SU-DHL-6 (cell line): ENCODE data around the gene VDR.

Experiments
- H2AFZ ChIP-seq: fragments of 200-600 bp; sonication (generic); 2 replicates; pipeline ENCODE4 v1.6.1; 2014; ENCODE audit warnings: low read depth, mild to moderate bottlenecking, moderate library complexity, mixed read lengths, antibody characterized with exemption, low read length; ENCODE audit not compliant: severe bottlenecking
- H3F3A ChIP-seq: fragments of 200-600 bp; shearing (Covaris generic); 2 replicates; pipeline ENCODE4 v1.6.0; 2016; ENCODE audit warnings: antibody characterized with exemption, mild to moderate bottlenecking; ENCODE audit not compliant: insufficient read depth
- H3K27ac ChIP-seq: fragments of 200-600 bp; sonication (generic); 2 replicates; pipeline ENCODE4 v1.5.1; 2016; ENCODE audit warnings: low read depth, mild to moderate bottlenecking, low read length, moderate library complexity, mixed read lengths
- H3K27me3 ChIP-seq: fragments of 200-600 bp; sonication (generic), shearing (Covaris generic); 2 replicates; pipeline ENCODE4 v1.6.0; 2014; ENCODE audit warnings: mild to moderate bottlenecking, low read length
- H3K36me3 ChIP-seq: fragments of 200-600 bp; sonication (generic); 2 replicates; pipeline ENCODE4 v1.6.1; 2014; ENCODE audit warnings: mild to moderate bottlenecking, low read length, mixed read lengths
- H3K4me2 ChIP-seq: fragments of 300-600, 200-600 bp; shearing (Covaris generic), sonication (generic); 2 replicates; pipeline ENCODE4 v1.6.0; 2014; ENCODE audit warnings: low read length, low read depth, mild to moderate bottlenecking; ENCODE audit not compliant: poor library complexity, severe bottlenecking
- H3K4me3 ChIP-seq: fragments of 200-600 bp; sonication (generic); 2 replicates; pipeline ENCODE4 v1.5.1; 2014; ENCODE audit warnings: antibody characterized with exemption, low read length, mild to moderate bottlenecking, mixed read lengths; ENCODE audit not compliant: insufficient read depth, poor library complexity, severe bottlenecking
- H3K79me2 ChIP-seq: fragments of 200-600 bp; sonication (generic); 2 replicates; pipeline ENCODE4 v1.6.1; 2014; ENCODE audit warnings: mild to moderate bottlenecking, low read length, moderate library complexity; ENCODE audit not compliant: insufficient read depth
- H3K9ac ChIP-seq: fragments of 200-600 bp; sonication (generic); 2 replicates; pipeline ENCODE4 v1.7.0; 2014; ENCODE audit warnings: mild to moderate bottlenecking, low read length
- H3K9me2 ChIP-seq: fragments of 200-600 bp; sonication (generic); replicated peaks from 2 replicates; pipeline ENCODE4 v1.6.1; 2014; ENCODE audit warnings: low read length; ENCODE audit not compliant: insufficient read depth
- H3K9me3 ChIP-seq: fragments of 200-600 bp; sonication (generic); 2 replicates; pipeline ENCODE4 v1.6.1; 2014; ENCODE audit warnings: low read length, mixed read lengths; ENCODE audit not compliant: insufficient read depth
- H4K20me1 ChIP-seq: fragments of 200-600 bp; sonication (generic); 2 replicates; pipeline ENCODE4 v1.6.1; 2014; ENCODE audit warnings: low read depth, mild to moderate bottlenecking, antibody characterized with exemption, low read length, moderate library complexity, mixed read lengths
- EZH2phosphoT487 ChIP-seq: fragments of 200-600 bp; sonication (generic), shearing (Covaris generic); conservative IDR thresholded peaks from 2 replicates; pipeline ENCODE4 v1.6.1; 2018; ENCODE audit warnings: mild to moderate bottlenecking, antibody characterized with exemption, low read length, moderate library complexity, mixed read lengths
- TF ChIP-seq, protein P1 (sequence below): fragments of 200-600 bp; sonication (generic); IDR thresholded peaks from one replicate; pipeline ENCODE4 v1.5.1; 2017; ENCODE audit warnings: antibody characterized with exemption, mild to moderate bottlenecking, low read length, moderate library complexity; ENCODE audit not compliant: insufficient read depth, poor library complexity, severe bottlenecking

VDR gene

DNA sequence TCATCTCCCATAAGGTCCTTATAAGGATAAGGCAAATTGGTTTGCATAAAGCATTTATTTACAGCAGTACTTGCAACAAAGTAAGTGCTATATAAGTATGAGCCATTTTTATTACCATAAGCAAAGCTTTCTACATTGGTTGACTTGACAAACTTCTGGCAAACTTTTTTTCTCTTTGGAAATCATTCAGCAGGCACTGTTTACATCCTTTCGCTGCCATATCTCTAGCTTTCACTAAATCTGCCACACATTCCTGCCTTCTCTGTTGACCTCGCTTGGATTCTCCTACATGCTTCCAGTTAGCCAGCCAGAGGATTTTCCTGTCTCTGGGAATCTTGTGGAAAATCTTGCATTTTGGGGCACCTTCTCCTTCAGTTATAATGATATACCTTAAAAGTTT is 63.3 kb downstream of the VDR start:
- H3K27ac ChIP-seq = no peak overlapping the region
- H3K79me2 ChIP-seq = no peaks in the 10 kb centered on the region
- peaks cover 8% of the 10 kb centered on the region for H3F3A ChIP-seq
- no peak overlapping the region for H3K9ac ChIP-seq
- no peaks in the 10 kb centered on the region for H3K36me3 ChIP-seq
- H4K20me1 ChIP-seq = no peaks in the 10 kb centered on the region
- H2AFZ ChIP-seq = no peak overlapping the region
- no peaks in the 10 kb centered on the region for H3K9me2 ChIP-seq
- no peak overlapping the region for H3K4me3 ChIP-seq
- H3K27me3 ChIP-seq = no peaks in the 10 kb centered on the region
- H3K4me2 ChIP-seq = no peak overlapping the region
- no peaks in the 10 kb centered on the region for H3K9me3 ChIP-seq
- TF ChIP-seq, protein P1, sequence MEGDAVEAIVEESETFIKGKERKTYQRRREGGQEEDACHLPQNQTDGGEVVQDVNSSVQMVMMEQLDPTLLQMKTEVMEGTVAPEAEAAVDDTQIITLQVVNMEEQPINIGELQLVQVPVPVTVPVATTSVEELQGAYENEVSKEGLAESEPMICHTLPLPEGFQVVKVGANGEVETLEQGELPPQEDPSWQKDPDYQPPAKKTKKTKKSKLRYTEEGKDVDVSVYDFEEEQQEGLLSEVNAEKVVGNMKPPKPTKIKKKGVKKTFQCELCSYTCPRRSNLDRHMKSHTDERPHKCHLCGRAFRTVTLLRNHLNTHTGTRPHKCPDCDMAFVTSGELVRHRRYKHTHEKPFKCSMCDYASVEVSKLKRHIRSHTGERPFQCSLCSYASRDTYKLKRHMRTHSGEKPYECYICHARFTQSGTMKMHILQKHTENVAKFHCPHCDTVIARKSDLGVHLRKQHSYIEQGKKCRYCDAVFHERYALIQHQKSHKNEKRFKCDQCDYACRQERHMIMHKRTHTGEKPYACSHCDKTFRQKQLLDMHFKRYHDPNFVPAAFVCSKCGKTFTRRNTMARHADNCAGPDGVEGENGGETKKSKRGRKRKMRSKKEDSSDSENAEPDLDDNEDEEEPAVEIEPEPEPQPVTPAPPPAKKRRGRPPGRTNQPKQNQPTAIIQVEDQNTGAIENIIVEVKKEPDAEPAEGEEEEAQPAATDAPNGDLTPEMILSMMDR = no peak
- TF ChIP-seq EZH2phosphoT487 = no peak

DNA sequence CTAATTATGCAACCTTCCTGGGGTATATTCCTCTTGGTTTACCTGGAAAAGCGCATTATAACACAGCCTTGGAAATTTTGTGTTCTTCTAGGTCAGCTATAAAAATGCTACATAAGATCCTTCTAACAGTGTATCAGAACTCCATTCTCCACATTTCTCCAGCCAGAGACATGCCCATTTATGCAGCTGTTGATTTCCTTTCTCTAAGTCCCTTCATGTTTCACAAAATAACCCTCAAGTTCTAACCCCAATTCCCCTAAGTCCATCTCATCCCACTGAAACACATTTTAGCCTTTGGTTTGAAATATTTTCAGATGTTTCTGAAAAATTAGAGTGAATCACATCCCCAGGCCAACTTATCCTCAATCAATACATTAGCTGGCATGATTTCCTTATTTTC is 64.2 kb downstream of the VDR start:
- Histone ChIP-seq H3K27ac (no peak overlapping the region), H3K9me3 (no peaks in the 10 kb centered on the region), H4K20me1 (no peaks in the 10 kb centered on the region), H3K36me3 (no peaks in the 10 kb centered on the region), H3F3A (peaks cover 18% of the 10 kb centered on the region), H3K9me2 (no peaks in the 10 kb centered on the region), H3K4me2 (no peak overlapping the region), H3K27me3 (no peaks in the 10 kb centered on the region), H2AFZ (no peak overlapping the region), H3K9ac (no peak overlapping the region), H3K79me2 (no peaks in the 10 kb centered on the region), H3K4me3 (no peak overlapping the region)
- TF ChIP-seq, protein P1 = no peak
- no peak for TF ChIP-seq EZH2phosphoT487

DNA sequence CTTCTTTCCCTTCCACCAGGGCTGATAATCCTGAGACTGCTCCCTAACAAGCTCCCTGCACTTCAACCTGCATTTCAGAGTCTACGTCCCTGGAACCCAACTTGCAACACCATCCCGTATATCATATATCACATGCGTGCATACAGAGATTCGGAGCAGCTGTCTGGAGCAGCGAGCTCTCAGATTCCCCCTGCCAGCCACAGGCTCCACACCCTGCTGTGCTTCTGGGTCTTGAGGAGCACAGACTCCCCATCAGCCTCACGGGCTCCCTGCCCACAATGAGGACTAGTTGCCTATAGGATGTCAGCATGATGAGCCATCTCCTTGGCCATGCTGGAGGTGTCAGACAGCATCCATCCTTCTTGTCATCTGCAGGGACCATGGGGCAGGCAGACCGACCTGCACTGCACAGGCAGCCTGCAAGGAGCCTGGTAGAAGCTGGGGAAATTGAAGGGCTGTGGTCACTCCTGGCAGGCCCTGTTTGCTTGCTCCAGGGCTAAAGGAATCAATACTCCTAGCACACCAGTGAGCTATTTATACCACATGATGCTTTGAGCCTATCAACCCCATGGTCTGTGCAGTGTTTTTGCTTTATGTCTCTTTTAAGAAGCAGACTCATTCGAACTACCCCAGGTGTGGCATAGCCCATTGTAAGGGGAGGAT is 65.4 kb downstream of the VDR start:
- peaks cover 30% of the 10 kb centered on the region for H3F3A ChIP-seq
- H3K79me2 ChIP-seq = no peaks in the 10 kb centered on the region
- H4K20me1 ChIP-seq = no peaks in the 10 kb centered on the region
- H3K27ac ChIP-seq = no peak overlapping the region
- no peak overlapping the region for H3K4me3 ChIP-seq
- no peaks in the 10 kb centered on the region for H3K36me3 ChIP-seq
- H3K4me2 ChIP-seq = no peak overlapping the region
- no peaks in the 10 kb centered on the region for H3K9me3 ChIP-seq
- H2AFZ ChIP-seq = no peak overlapping the region
- H3K9me2 ChIP-seq = no peaks in the 10 kb centered on the region
- H3K27me3 ChIP-seq = no peaks in the 10 kb centered on the region
- no peak overlapping the region for H3K9ac ChIP-seq
- TF ChIP-seq, protein P1 = no peak
- TF ChIP-seq EZH2phosphoT487 = no peak
